Activated CD4-positive, alpha-beta T cell treated with anti-CD3 and anti-CD28 coated beads, Interleukin-2, amount 50 U/mL, for 1 hour (primary cell): Measurements from ENCODE around the gene POLR1E.
"Not testable (repeated sequence)": the region's sequence is repeated elsewhere in the genome, so short reads cannot be mapped to it uniquely, and the experiment has no call there.

Source experiments
- DNase-seq: peaks from one replicate; pipeline ENCODE4 v3.0.0-alpha.2; 2020

The POLR1E gene

GRCh38 chr9:37507566-37508134, 21.9 kb downstream of the POLR1E start:
- DNase-seq: no peak

DNA sequence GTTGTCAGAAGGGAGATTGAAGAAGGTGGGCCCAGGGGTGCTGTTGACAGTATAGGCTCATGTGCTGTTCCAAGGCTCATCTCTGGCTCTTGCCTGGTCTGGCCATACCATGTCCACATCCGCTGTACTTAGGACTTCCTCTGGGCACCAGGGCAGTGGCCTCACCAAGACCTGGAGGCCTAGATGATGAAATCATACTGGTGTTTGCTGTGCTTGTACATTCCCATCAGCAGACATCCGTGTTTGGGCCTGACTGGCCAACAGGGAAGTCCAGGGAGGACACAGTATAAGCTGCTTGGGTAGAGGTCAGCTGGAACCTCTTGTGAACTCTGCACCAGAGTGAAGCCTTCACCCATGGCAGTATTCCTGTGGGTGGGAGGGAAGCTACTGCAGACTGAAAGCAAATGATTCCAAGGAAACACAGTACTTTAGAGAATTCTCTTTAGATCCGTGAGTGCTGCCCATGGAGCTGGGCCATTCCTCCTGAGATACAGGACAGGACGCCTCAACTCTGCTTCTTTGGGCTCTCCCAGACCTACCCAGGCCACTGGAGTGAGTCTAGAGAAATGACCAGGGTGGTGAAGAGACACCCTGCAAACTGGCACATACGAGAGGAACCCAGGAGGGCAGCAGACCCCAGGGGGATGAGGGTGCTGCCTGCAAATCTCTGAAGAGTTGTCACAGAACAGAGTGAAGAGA, 22.5 kb downstream of the POLR1E start:
- DNase-seq: no peak

- DNase-seq: no peak
Measured at GRCh38 chr9:37508834-37509206, 23.1 kb downstream of the POLR1E start.

DNA sequence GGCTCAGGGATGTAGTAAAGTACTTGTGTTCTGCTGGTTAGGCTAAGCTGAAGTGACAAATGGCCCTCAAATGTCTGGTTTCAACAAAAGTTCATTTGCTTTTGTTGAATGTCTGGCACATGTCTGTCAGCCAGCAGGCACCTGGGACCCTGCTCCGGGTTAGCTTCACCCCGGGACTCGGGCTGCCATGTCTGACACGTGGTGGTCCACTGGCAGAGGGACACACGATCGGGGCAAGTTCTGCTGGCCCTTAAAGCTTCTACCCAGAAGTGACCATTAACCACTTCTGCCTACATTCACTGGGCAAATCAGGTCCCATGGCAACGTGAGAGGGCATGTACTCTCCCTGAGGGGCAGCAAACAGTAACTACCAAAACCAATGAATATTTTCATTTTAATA, 23.8 kb downstream of the POLR1E start:
- no peak for DNase-seq

DNA sequence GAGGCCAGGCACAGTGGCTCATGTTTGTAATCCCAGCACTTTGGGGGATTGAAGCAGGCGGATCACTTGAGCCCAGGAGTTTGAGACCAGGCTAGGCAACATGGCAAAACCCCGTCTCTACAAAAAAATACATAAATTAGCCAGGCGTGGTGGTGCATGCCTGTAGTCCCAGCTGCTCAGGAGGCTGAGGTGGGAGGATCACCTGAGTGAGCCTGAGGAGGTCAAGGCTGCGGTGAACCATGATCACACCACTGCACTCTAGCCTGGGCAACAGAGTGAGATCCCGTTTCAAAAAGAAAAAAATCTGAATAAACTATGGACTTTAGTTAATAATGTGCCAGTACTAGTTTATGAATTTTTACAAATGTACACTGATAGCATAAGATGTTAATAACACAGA, 24.3 kb downstream of the POLR1E start:
- DNase-seq: not testable (repeated sequence)

DNA sequence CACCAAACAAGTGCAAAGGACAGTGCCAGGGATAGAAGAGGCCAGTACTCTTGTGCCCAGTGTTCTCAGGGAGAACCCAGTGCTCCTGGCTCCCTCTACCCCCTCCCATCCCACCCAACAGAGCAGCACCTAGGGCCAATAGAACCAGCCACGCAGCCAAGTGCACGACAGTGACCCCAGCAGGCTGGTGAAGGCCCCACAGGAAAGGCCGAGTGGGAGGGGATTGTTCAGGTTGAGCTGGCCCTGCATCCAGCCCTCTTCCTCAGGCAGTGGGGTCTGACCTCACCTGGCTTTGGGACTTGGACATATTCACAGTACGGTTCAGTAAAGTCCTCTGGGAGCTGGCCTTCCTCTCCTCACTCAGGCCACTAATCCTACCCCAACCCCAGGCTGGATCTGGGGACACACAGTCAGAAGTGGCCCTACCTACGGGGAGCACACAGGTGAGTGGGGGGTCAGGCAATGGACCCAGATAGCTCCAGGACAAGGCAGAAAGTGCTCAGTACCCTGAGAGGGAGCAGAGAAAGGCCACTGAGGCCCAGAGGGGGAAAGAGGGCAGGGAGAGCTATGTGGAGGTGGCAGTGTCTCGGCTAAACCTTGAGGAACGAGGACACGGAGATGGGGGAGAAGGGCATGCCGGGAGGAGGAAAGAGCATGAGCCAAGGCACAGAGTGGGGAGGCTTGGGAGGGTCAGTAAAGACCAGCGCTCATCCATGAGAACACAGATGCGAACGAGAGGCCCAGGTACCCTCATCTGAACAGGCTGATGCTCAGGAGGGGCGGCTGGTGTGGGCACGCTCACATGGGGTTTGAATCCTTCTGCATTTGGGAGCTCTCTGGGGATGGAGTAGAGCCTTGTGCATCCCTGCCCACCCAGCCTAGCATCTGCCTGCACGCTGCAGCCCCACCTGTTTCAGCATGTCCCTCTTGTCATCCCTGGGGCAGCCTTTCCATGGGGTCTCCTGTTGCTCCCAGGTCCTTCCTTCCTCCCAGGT, 25.6 kb downstream of the POLR1E start:
- DNase-seq: no peak

- no peak for DNase-seq
Measured at GRCh38 chr9:37512437-37512836, 26.7 kb downstream of the POLR1E start.

DNA sequence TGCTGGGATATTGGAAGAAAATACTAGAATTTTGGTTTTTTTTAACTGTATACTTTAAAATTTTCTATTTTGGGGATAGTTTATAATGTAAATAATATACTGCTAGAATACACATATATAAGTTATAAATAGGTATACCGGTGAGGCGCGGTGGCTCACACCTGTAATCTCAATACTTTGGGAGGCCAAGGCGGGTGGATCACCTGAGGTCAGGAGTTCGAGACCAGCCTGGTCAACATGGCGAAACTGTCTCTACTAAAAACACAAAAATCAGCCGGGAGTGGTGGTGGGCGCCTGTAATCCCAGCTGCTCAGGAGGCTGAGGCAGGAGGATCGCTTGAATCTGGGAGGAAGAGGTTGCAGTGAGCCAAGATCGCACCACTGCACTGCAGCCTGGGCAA, 28.7 kb downstream of the POLR1E start:
- not testable (repeated sequence) for DNase-seq

DNA sequence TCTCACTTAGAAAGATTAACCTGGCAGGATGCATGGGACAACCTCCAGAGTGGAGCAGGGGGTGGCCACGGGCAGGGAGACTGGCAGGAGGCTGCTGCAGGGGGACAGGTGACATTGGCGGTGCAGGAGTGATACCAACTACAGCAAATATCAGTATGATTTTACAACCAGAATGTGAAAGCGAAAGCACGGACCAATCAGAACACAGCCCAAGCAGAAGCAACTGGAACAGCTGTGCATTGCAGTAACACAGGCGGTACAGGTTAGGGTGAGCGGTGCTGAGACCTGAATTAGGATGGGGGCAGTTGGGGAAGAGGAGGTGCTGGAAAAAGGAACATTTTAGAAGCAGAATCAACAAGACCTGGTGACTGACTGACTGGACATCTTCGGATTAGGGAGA, 29.3 kb downstream of the POLR1E start:
- DNase-seq: no peak

DNA sequence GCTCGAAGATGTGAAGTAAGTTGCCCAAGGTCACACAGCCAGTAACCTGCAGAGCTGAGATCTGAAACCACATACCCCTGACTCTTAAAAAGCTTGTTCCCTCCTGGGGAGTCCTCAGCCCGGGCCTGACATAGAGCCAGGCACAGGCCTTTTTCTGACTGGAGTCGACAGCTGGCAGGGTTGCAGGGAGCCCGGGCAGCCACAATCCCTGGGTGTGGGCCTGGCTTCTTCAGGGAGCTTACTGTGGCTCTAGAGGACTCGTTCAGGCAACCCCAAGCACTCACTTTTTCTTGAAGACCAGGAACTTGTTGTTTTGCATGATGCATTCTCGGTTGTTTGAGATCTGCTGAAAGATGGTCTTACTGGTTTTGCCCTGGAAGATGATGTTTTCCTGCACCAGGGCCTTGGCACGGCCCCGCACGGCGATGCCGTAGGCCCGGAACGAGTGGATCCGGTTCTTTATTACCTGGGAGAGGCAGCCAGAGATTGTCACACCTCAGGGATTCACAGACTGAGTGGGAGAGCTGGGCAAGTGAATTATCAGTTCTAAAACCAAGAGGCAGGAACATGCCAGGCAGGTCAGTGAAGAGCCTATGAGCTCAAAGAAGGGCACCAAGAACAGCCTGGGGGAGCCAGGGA, 30.0 kb downstream of the POLR1E start:
- DNase-seq: no peak

DNA sequence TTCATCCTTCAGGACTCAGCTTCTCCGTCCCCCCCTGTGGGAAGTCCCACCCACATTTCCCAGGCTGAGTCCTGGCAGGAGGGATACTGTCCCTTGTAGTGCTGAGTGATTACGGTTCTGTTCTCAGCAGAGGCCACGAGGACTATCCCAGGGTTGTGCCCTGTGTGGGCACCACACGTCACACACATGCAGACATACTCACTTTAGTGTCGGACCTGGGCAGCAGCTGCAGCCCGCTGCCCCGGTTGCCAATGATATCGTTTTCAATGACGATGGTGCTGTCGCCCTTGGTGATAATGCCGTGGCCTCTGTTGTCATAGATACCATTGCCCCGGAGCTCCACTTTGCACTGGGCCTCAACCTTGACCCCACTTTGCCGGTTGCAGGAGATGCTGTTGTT, 32.2 kb downstream of the POLR1E start:
- no peak for DNase-seq

DNA sequence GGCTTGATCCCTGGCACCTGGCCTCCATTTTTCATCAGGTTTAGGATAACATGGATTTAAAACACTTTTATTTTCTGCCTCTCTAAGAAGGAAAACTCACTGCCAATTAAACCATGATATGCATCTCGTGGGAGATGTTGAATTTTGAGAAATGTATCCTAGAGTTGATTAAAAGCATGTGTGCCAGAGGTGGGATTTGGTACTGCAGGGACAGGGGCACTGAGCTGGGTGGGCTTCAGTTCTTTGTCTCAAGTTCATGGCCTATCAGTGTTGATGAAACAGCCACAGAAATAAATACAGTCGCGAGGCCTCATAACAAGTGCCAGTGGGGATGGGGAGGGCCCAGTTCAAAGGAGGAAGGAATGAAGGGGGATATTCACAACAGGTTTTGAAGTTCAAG, 34.9 kb downstream of the POLR1E start:
- DNase-seq: no peak

- no peak for DNase-seq
Measured at GRCh38 chr9:37521111-37521510, 35.4 kb downstream of the POLR1E start.

DNA sequence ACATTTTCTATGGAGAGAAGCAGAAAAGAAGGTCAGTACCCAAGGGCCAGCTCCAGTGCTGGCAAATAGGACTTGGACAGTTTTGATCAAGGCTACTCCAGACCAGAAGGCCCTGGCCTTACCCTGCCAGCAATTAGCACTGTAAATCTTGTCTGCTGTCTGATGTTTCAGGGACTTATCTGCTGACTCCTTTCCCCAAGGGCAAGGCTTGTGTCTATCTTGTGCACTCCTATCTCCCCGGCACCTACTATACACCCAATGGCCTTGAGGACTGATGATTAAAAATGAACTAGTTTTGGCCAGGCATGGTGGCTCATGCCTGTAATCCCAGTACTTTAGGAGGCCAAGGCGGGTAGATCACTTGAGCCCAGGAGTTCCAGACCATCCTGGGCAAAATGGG, 37.2 kb downstream of the POLR1E start:
- DNase-seq: no peak

- DNase-seq: no peak
Measured at GRCh38 chr9:37523916-37524315, 38.2 kb downstream of the POLR1E start.

DNA sequence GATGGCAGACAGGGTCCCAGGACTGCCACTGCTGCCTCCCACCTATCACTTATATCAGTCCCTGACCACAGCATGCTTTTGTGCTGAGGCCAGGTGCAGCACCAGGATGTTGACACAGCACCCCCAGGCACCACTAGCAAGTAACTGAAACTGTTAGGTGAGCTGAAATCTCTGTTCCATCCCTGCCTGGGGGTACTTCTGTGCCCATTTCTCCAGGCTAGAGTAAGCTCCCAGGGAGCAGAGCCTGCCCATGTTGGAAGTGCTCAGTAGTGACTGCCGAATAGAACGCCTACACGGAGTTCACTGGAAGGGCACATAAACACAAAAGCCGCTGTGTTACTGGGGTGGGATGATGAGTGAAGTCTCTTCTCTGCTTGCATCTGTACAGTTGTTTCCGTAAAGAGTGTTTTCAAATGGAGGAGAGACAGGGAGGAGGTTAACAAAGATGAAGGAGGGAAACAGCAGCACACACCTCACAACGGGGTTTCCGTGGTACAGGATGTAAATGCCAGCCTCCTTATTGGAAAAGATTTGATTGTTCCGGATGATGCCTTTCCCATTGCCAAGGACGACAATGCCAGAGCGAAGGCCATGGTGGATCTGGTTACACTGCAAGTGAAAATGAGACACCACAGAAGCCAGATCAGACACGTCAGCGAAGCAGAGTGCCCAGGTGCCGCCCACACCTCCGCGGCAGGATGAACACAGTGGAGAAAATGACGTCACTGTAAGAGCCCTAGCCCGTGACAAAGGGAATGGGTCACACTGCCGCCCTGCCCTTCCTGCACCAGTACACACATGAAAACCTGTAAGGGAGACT, 43.1 kb downstream of the POLR1E start:
- DNase-seq: peak; percentile 73

- DNase-seq: peak; percentile 55
Measured at GRCh38 chr9:37531699-37532098, 46.0 kb downstream of the POLR1E start.

DNA sequence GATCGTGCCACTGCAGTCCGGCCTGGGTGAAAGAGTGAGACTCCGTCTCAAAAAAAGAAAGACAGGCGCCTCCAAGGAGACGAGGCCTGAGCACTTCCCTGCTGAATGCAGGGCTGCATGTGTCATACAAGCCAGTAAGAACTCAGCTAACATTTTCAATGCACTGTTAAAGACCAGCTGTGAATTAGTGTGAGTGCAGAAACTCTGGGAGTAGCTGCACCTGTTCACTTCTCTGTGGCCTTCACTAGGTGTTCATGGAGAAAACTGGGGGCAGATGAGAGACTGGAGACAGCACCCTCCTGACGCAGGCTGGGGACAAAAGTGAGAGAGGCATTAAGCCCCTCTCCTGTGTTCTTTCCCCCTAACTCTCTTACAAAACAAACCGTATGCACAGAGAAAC, 48.7 kb downstream of the POLR1E start:
- no peak for DNase-seq

- no peak for DNase-seq
Measured at GRCh38 chr9:37534901-37535300, 49.2 kb downstream of the POLR1E start.

- no peak for DNase-seq
Measured at GRCh38 chr9:37538099-37538498, 52.4 kb downstream of the POLR1E start.

GRCh38 chr9:37539634-37540033, 53.9 kb downstream of the POLR1E start:
- no peak for DNase-seq

GRCh38 chr9:37540634-37541033, 54.9 kb downstream of the POLR1E start:
- DNase-seq: no peak
